HepG2 (cell line): ENCODE data around the gene HSD11B1L. TPM values are rescaled to one million over a fixed set of nuclear protein-coding genes. Genes with fewer than 3 reads are reported as not detected.
A peak's percentile ranks its signal among the peaks of the same experiment; 100 is the strongest.

ENCODE experiments used
- AKAP8 ChIP-seq: sonication (generic); formaldehyde crosslinking; IDR thresholded peaks from 2 replicates; pipeline ENCODE4 v1.5.1; 2020; ENCODE audit warnings: mild to moderate bottlenecking, missing genetic modification reagents
- ARHGAP35 ChIP-seq: sonication (generic); formaldehyde crosslinking; IDR thresholded peaks from 2 replicates; pipeline ENCODE4 v1.9.0; 2022; ENCODE audit warnings: mild to moderate bottlenecking, inconsistent platforms, moderate library complexity, missing genetic modification reagents, borderline replicate concordance
- CBX5 ChIP-seq: sonication (generic); formaldehyde crosslinking; IDR thresholded peaks from 2 replicates; pipeline ENCODE4 v1.4.0; 2020; ENCODE audit warnings: missing genetic modification reagents, borderline replicate concordance
- HNRNPLL ChIP-seq: fragments of 200-400 bp; formaldehyde crosslinking; IDR thresholded peaks from 2 replicates; pipeline ENCODE4 v1.6.1; 2017; ENCODE audit warnings: mild to moderate bottlenecking, low read depth, low read length; ENCODE audit not compliant: poor library complexity, severe bottlenecking
- POLR2A ChIP-seq, 2 experiments: IDR thresholded peaks; 2 replicates each; pipeline ENCODE4 v1.6.1; 2011; ENCODE audit warnings: low read depth in 2 of 2, low read length in 2 of 2, mild to moderate bottlenecking in 1 of 2, moderate library complexity in 1 of 2; ENCODE audit not compliant: insufficient read depth in 1 of 2
- POLR2G ChIP-seq: fragments of 200-400 bp; formaldehyde crosslinking; IDR thresholded peaks from 2 replicates; pipeline ENCODE4 v1.6.1; 2018; ENCODE audit warnings: mild to moderate bottlenecking, low read depth, low read length, moderate library complexity
- RBFOX2 ChIP-seq: fragments of 200-400 bp; formaldehyde crosslinking; IDR thresholded peaks from 2 replicates; pipeline ENCODE4 v1.6.1; 2017; ENCODE audit warnings: low read depth, mild to moderate bottlenecking, low read length
- RBM39 ChIP-seq: fragments of 200-400 bp; formaldehyde crosslinking; IDR thresholded peaks from one replicate; pipeline ENCODE4 v1.6.1; 2018; ENCODE audit warnings: antibody characterized with exemption, mild to moderate bottlenecking, low read depth, low read length; ENCODE audit not compliant: poor library complexity, severe bottlenecking
- RORA ChIP-seq: sonication (generic); formaldehyde crosslinking; IDR thresholded peaks from 2 replicates; pipeline ENCODE4 v1.5.0; 2020; ENCODE audit warnings: mild to moderate bottlenecking, missing genetic modification reagents, moderate library complexity
- SAFB2 ChIP-seq: sonication (generic); formaldehyde crosslinking; IDR thresholded peaks from 2 replicates; pipeline ENCODE4 v1.5.1; 2020; ENCODE audit warnings: missing genetic modification reagents, low read depth, mild to moderate bottlenecking, borderline replicate concordance
- SNAI1 ChIP-seq: sonication (generic); formaldehyde crosslinking; IDR thresholded peaks from 2 replicates; pipeline ENCODE4 v1.5.0; 2020; ENCODE audit warnings: mild to moderate bottlenecking, missing genetic modification reagents, borderline replicate concordance
- SOX13 ChIP-seq, 3 experiments: fragments of 450-650 bp in 1 of 3; sonication (generic) in 1 of 3; formaldehyde crosslinking in 1 of 3; IDR thresholded peaks in 2 of 3; conservative IDR thresholded peaks in 1 of 3; 2 replicates each; pipeline versions ENCODE4 v1.5.0 to v1.6.1; 2016 to 2020; ENCODE audit warnings: antibody characterized with exemption in 1 of 3, mild to moderate bottlenecking in 1 of 3, missing compliant biosample characterization in 1 of 3, missing genetic modification reagents in 1 of 3, moderate library complexity in 1 of 3
- SRSF1 ChIP-seq: fragments of 200-400 bp; formaldehyde crosslinking; optimal IDR thresholded peaks from 2 replicates; pipeline ENCODE3; 2017; ENCODE audit warnings: mild to moderate bottlenecking, low read depth, low read length, moderate library complexity
- ZBTB20 ChIP-seq: sonication (generic); formaldehyde crosslinking; IDR thresholded peaks from 2 replicates; pipeline ENCODE4 v1.8.1; 2023; ENCODE audit warnings: missing genetic modification reagents, low read depth, mild to moderate bottlenecking, borderline replicate concordance
- ZNF232 ChIP-seq: sonication (generic); formaldehyde crosslinking; IDR thresholded peaks from 2 replicates; pipeline ENCODE4 v1.4.0; 2020; ENCODE audit warnings: missing genetic modification reagents, borderline replicate concordance
- polyA plus RNA-seq, 8 experiments: library from polyadenylated mRNA; depleted of rRNA in 3 of 8; stranded (reverse) in 7 of 8; unstranded in 1 of 8; fragments of >200 nt; fragmentation: Illumina TruSeq in 4 of 8; extraction: Trizol in 4 of 8; gene quantifications; 2 replicates each; pipeline versions ENCODE4 v1.2.1 to v1.2.3, GENCODE V29; 2011 to 2016; ENCODE audit warnings: low read depth in 4 of 8, missing spikeins in 1 of 8, mixed read lengths in 1 of 8; ENCODE audit not compliant: insufficient read depth in 1 of 8
- total RNA-seq, 5 experiments: library from RNA; depleted of rRNA; stranded (reverse); fragments of >200 nt; fragmentation: Illumina TruSeq; extraction: Trizol; gene quantifications; 2 replicates each; pipeline ENCODE4 v1.2.3, GENCODE V29; 2016; ENCODE audit warnings: low read depth in 1 of 5
- TF ChIP-seq, protein P1 (sequence below): sonication (generic); formaldehyde crosslinking; IDR thresholded peaks from 2 replicates; pipeline ENCODE4 v1.4.0; 2020; ENCODE audit warnings: mild to moderate bottlenecking, low read depth, missing genetic modification reagents
- TF ChIP-seq, protein P2 (sequence below): sonication (generic); formaldehyde crosslinking; IDR thresholded peaks from 2 replicates; pipeline ENCODE4 v1.5.0; 2020; ENCODE audit warnings: mild to moderate bottlenecking, missing genetic modification reagents
- TF ChIP-seq, protein P3 (sequence below): fragments of 450-650 bp; IDR thresholded peaks from 2 replicates; pipeline ENCODE4 v1.6.1; 2016
- TF ChIP-seq, protein P4 (sequence below): sonication (generic); formaldehyde crosslinking; IDR thresholded peaks from 2 replicates; pipeline ENCODE4 v1.4.0; 2020; ENCODE audit warnings: mild to moderate bottlenecking, missing genetic modification reagents

The HSD11B1L gene
- total and polyA plus RNA-seq, 2 of the 13 experiments (the other 11 are each of a cell fraction or from before 2014, with no cell fraction given): 2.8 to 3.9 TPM

DNA sequence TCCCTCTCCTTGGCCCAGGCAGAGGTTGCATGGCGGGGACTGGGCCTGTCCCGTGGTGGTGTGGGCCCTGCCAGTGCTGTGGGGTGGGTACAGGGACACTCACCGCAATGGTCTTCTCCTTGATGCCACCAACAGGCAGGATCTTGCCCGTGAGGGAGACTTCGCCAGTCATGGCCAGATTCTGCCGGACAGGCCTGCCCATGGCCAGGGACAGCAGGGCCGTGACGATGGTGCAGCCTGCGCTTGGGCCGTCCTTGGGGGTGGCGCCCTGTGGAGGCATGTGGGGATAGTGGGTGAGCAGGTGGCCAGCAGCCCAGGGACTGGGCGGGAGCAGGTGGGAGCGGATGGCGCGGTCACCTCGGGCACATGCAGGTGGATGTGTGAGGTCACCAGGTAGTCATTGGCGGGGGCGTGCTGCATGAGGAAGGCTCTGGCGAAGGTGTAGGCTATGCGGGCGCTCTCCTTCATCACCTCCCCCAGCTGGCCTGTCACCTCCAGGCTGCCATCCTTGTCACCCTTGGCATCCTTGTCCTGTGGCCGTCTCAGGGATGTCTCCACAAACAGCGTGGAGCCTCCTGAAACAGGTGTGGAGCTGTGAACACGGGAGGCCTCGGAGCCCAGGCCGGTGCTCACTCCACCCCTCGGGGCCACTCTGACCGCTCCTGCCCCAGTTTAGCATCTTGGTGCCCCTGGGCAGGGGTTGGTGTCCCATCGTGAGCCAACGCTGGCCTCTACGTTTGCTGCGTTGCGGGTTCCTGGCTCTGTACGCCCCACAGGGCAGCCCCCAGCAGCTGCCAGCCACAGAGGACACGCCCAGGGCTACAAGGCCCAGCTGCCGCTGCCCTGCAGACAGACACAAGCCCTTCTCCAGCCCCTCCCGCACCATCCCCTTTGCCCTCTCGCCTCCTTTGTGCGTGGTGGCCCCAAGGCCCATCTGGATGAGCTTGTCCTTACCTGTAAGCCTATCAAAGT is 12.7 kb downstream of the HSD11B1L start (continued):
- TF ChIP-seq, protein P1, sequence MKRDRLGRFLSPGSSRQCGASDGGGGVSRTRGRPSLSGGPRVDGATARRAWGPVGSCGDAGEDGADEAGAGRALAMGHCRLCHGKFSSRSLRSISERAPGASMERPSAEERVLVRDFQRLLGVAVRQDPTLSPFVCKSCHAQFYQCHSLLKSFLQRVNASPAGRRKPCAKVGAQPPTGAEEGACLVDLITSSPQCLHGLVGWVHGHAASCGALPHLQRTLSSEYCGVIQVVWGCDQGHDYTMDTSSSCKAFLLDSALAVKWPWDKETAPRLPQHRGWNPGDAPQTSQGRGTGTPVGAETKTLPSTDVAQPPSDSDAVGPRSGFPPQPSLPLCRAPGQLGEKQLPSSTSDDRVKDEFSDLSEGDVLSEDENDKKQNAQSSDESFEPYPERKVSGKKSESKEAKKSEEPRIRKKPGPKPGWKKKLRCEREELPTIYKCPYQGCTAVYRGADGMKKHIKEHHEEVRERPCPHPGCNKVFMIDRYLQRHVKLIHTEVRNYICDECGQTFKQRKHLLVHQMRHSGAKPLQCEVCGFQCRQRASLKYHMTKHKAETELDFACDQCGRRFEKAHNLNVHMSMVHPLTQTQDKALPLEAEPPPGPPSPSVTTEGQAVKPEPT (CRISPR knock-in tag): no peak
- TF ChIP-seq RBM39 (peak; percentile 62), POLR2G (peak; percentile 26; the same call in 1 of the 2 replicates), ZNF232 (CRISPR knock-in tag) (no peak), RBFOX2 (peak; percentile 90), CBX5 (CRISPR knock-in tag) (0 out of 2 replicates have a peak, but pooled peaks have one; percentile 2), SRSF1 (peak; percentile 32), AKAP8 (0 out of 2 replicates have a peak, but pooled peaks have one; percentile 58), POLR2A (IDR thresholded peaks at IDR 0.05; ENCODE audit: insufficient read depth in 1 of 2, low read depth in 2 of 2, low read length in 2 of 2) (peak in 1 of 2 experiments; percentile 71), SNAI1 (no peak), HNRNPLL (peak; percentile 4), SAFB2 (CRISPR knock-in tag) (0 out of 2 replicates have a peak, but pooled peaks have one; percentile 47), ZBTB20 (CRISPR knock-in tag) (no peak), RORA (no peak), SOX13 (IDR thresholded peaks at IDR 0.05) (no peak), SOX13 (CRISPR knock-in tag; conservative IDR thresholded peaks at IDR 0.05 in 1 of 2, IDR thresholded peaks at IDR 0.05 in 1 of 2) (no peak), ARHGAP35 (no peak)
- TF ChIP-seq, protein P2, sequence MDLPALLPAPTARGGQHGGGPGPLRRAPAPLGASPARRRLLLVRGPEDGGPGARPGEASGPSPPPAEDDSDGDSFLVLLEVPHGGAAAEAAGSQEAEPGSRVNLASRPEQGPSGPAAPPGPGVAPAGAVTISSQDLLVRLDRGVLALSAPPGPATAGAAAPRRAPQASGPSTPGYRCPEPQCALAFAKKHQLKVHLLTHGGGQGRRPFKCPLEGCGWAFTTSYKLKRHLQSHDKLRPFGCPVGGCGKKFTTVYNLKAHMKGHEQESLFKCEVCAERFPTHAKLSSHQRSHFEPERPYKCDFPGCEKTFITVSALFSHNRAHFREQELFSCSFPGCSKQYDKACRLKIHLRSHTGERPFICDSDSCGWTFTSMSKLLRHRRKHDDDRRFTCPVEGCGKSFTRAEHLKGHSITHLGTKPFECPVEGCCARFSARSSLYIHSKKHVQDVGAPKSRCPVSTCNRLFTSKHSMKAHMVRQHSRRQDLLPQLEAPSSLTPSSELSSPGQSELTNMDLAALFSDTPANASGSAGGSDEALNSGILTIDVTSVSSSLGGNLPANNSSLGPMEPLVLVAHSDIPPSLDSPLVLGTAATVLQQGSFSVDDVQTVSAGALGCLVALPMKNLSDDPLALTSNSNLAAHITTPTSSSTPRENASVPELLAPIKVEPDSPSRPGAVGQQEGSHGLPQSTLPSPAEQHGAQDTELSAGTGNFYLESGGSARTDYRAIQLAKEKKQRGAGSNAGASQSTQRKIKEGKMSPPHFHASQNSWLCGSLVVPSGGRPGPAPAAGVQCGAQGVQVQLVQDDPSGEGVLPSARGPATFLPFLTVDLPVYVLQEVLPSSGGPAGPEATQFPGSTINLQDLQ (CRISPR knock-in tag): no peak
- TF ChIP-seq, protein P3, sequence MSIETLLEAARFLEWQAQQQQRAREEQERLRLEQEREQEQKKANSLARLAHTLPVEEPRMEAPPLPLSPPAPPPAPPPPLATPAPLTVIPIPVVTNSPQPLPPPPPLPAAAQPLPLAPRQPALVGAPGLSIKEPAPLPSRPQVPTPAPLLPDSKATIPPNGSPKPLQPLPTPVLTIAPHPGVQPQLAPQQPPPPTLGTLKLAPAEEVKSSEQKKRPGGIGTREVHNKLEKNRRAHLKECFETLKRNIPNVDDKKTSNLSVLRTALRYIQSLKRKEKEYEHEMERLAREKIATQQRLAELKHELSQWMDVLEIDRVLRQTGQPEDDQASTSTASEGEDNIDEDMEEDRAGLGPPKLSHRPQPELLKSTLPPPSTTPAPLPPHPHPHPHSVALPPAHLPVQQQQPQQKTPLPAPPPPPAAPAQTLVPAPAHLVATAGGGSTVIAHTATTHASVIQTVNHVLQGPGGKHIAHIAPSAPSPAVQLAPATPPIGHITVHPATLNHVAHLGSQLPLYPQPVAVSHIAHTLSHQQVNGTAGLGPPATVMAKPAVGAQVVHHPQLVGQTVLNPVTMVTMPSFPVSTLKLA: 0 out of 2 replicates have a peak, but pooled peaks have one; percentile 33
- TF ChIP-seq, protein P4, sequence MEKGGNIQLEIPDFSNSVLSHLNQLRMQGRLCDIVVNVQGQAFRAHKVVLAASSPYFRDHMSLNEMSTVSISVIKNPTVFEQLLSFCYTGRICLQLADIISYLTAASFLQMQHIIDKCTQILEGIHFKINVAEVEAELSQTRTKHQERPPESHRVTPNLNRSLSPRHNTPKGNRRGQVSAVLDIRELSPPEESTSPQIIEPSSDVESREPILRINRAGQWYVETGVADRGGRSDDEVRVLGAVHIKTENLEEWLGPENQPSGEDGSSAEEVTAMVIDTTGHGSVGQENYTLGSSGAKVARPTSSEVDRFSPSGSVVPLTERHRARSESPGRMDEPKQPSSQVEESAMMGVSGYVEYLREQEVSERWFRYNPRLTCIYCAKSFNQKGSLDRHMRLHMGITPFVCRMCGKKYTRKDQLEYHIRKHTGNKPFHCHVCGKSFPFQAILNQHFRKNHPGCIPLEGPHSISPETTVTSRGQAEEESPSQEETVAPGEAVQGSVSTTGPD (CRISPR knock-in tag): no peak
